ENCODE measurements around the gene ZMYM3.

The ZMYM3 gene

DNA sequence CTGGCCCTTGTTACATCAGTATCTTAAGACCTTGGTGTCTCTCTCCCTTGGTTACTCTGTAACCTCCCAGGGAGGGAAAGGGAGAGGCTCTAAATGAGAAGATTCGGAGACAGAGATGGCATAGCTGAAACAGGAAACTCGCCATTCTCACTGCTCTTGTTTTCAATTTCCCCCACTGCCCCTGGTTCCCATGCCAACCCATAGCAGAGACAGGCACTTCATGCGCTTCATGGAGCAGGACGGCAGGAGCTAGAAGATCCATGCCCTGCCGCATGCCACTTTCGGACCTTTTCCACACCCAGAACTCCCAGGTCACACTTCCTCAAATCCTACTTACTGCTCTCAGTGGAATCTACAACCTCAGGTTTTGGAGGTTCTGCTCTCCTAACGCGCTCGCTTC is 3.1 kb downstream of the ZMYM3 start:
- H3K27ac ChIP-seq = no peak overlapping the region
- no peak for TF ChIP-seq ZFX (IDR thresholded peaks at IDR 0.05)
- TF ChIP-seq CTCF (conservative IDR thresholded peaks at IDR 0.05) = no peak

DNA sequence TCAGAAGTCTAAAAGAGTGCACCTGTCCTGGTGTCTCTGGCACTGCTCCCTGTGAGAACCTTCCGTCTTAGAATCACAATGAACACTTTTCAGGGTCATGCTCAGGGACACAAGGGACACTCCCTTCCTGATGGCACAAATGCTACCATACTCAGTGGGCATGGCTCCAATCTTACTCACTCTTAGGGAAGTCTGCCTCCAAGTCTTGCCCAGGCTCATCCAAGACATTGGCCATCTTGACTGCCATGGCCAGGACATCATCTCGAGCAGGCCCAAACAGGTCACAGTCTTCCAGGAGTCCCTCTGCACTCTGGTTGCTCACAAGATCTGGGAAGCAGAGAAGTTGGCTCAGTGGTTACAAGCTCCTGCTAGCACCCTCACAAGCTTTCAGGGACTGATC is 8.8 kb downstream of the ZMYM3 start:
- no peak for TF ChIP-seq CTCF (conservative IDR thresholded peaks at IDR 0.05)
- TF ChIP-seq ZFX (IDR thresholded peaks at IDR 0.05) = no peak
- no peak overlapping the region for H3K27ac ChIP-seq

GRCh38 chrX:71244359-71245128 is 9.4 kb downstream of the ZMYM3 start:
- no peak for TF ChIP-seq CTCF (conservative IDR thresholded peaks at IDR 0.05)
- TF ChIP-seq ZFX (IDR thresholded peaks at IDR 0.05) = no peak
- no peak overlapping the region for H3K27ac ChIP-seq

- H3K27ac ChIP-seq = no peak overlapping the region
- TF ChIP-seq ZFX (IDR thresholded peaks at IDR 0.05) (no peak), CTCF (conservative IDR thresholded peaks at IDR 0.05) (no peak)
Measured at GRCh38 chrX:71241301-71241700, 12.6 kb downstream of the ZMYM3 start.

GRCh38 chrX:71239781-71240180 is 14.2 kb downstream of the ZMYM3 start:
- no peak overlapping the region for H3K27ac ChIP-seq
- TF ChIP-seq CTCF (conservative IDR thresholded peaks at IDR 0.05) (no peak), ZFX (IDR thresholded peaks at IDR 0.05) (no peak)

GRCh38 chrX:71236836-71237235 is 17.1 kb downstream of the ZMYM3 start:
- TF ChIP-seq CTCF (conservative IDR thresholded peaks at IDR 0.05) = no peak
- TF ChIP-seq ZFX (IDR thresholded peaks at IDR 0.05) = no peak
- H3K27ac ChIP-seq = no peak overlapping the region

- no peak overlapping the region for H3K27ac ChIP-seq
- no peak for TF ChIP-seq ZFX (IDR thresholded peaks at IDR 0.05)
- no peak for TF ChIP-seq CTCF (conservative IDR thresholded peaks at IDR 0.05)
Measured at GRCh38 chrX:71235482-71235881, 18.5 kb downstream of the ZMYM3 start.
